ENCODE data around the gene RALGAPA1. TPM values are rescaled to one million over a fixed set of nuclear protein-coding genes. Genes with fewer than 3 reads are reported as not detected.
"Not testable (repeated sequence)": the region's sequence is repeated elsewhere in the genome, so short reads cannot be mapped to it uniquely, and the experiment has no call there.

RALGAPA1 gene
- total RNA-seq, 1 donor from 2014 or later = 31.8 TPM

DNA sequence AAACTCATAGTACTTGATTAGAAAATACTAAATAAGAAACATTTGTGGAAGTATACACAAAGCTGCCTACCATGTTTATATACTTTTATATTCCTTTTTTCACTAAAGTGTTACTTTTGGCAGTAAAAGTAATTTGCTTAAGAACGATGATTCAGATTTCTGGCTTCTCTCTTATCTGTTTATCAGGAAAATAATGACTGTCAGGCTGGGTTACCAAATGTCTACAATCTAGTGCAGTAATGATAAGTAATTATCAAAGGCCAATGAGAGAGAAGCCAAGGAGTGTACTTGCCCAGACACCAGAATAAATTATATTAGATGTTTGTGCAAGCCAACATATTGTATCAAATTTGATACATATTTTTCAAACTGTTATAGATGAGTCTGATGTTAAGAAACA, 113.4 kb downstream of the RALGAPA1 start:
- no peaks in the 10 kb centered on the region for H3K36me3 ChIP-seq
- no peaks in the 10 kb centered on the region for H3K4me1 ChIP-seq
- intact Hi-C loops (cut with micrococcal nuclease) = no loop called here
- H3K27ac ChIP-seq (replicated peaks) = no peak overlapping the region
- H3K27me3 ChIP-seq (ENCODE audit: low read depth) = no peaks in the 10 kb centered on the region
- DNase-seq = no peak
- no peaks in the 10 kb centered on the region for H3K9me3 ChIP-seq (replicated peaks)
- H3K4me3 ChIP-seq = no peak overlapping the region
- TF ChIP-seq, protein P1, sequence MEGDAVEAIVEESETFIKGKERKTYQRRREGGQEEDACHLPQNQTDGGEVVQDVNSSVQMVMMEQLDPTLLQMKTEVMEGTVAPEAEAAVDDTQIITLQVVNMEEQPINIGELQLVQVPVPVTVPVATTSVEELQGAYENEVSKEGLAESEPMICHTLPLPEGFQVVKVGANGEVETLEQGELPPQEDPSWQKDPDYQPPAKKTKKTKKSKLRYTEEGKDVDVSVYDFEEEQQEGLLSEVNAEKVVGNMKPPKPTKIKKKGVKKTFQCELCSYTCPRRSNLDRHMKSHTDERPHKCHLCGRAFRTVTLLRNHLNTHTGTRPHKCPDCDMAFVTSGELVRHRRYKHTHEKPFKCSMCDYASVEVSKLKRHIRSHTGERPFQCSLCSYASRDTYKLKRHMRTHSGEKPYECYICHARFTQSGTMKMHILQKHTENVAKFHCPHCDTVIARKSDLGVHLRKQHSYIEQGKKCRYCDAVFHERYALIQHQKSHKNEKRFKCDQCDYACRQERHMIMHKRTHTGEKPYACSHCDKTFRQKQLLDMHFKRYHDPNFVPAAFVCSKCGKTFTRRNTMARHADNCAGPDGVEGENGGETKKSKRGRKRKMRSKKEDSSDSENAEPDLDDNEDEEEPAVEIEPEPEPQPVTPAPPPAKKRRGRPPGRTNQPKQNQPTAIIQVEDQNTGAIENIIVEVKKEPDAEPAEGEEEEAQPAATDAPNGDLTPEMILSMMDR (IDR thresholded peaks at IDR 0.05; ENCODE audit: borderline replicate concordance) = no peak

DNA sequence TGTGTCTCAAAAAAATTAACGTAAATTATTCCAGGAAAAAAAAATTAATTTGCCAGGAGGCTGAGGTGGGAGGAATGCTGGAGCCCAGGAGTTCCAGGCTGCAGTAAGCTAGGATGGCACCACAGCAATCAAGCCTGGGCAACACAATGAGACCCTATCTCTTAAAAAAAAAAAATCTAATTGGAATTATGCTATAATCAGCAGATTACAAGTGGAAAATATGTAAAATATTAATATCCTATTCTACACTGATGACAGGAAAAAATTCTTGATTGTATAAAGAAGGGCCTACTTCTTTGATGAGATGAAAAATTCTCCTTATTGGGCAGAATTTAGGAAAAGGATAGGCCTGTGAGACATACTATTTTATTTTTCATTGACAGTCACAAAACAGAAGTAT, 114.0 kb downstream of the RALGAPA1 start:
- Histone ChIP-seq H3K27me3 (ENCODE audit: low read depth) (no peaks in the 10 kb centered on the region), H3K36me3 (no peaks in the 10 kb centered on the region), H3K27ac (replicated peaks) (no peak overlapping the region), H3K4me1 (no peaks in the 10 kb centered on the region), H3K4me3 (no peak overlapping the region), H3K9me3 (replicated peaks) (no peaks in the 10 kb centered on the region)
- intact Hi-C loops (cut with micrococcal nuclease) = no loop called here
- TF ChIP-seq, protein P1 (IDR thresholded peaks at IDR 0.05; ENCODE audit: borderline replicate concordance) = no peak
- DNase-seq = no peak

DNA sequence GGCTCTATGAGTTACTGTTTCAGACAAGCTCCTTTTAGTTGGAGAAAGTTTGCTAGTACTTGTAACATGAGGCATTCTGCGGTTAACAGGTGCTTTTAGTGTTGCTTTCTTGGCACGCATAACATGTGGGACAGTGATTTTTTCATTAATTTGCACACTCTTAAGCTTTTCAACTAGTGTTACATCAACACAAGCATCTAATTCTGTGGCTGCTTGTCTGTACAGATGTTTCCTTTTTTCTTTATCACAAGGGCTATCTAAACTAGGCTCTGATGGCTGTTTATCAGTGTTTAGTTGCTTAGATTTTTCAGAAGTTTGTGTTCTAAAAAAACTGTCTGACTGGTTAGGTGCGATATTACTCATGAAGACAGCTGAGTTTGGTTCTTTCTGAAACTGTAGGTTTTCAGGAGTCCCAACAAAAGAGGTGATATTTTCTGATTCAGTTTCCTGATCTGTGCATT, 120.1 kb downstream of the RALGAPA1 start:
- no peaks in the 10 kb centered on the region for H3K4me1 ChIP-seq
- no peaks in the 10 kb centered on the region for H3K27me3 ChIP-seq (ENCODE audit: low read depth)
- TF ChIP-seq, protein P1 (IDR thresholded peaks at IDR 0.05; ENCODE audit: borderline replicate concordance) = no peak
- no peak for DNase-seq
- H3K9me3 ChIP-seq (replicated peaks) = no peaks in the 10 kb centered on the region
- H3K36me3 ChIP-seq = peaks cover 28% of the 10 kb centered on the region
- no peak overlapping the region for H3K4me3 ChIP-seq
- no peak overlapping the region for H3K27ac ChIP-seq (replicated peaks)
- intact Hi-C loops (cut with micrococcal nuclease) = no loop called here

DNA sequence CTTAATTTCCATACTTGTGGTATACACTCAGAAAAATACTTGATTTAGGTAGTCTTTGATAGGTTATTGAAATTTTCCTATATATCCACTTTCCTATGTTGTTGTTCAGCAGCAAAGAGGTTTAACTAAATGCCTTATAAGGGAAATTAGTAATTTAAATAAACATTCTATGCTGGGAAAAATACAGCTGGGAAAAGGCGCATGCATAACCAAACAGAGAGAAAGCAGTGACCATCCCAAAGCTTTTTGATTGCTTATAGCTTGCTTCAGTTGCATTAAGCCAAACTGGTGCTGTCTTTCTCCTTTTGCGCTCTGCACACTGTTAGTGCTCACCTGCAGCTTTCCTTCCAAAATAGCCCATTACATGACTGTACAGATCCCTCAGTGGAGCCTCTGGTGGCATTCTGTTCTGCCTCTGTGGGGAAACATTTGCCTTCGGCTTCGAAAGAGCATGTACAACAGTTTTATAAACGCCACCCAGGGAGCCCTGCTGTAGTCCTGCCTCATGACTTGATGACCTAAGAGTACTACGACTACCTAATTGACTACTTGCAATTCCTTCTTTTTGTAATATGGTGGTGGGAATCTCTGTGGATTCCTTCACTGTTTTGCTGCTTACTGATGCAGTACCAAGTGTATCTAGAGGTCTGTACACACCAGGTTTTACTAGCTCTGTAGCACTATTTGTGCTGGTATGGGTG, 120.8 kb downstream of the RALGAPA1 start:
- Histone ChIP-seq H3K36me3 (peaks cover 36% of the 10 kb centered on the region), H3K4me3 (no peak overlapping the region), H3K9me3 (replicated peaks) (no peaks in the 10 kb centered on the region), H3K4me1 (no peaks in the 10 kb centered on the region), H3K27me3 (ENCODE audit: low read depth) (no peaks in the 10 kb centered on the region), H3K27ac (replicated peaks) (no peak overlapping the region)
- DNase-seq = no peak
- intact Hi-C loops (cut with micrococcal nuclease) = no loop called here
- TF ChIP-seq, protein P1 (IDR thresholded peaks at IDR 0.05; ENCODE audit: borderline replicate concordance) = no peak

DNA sequence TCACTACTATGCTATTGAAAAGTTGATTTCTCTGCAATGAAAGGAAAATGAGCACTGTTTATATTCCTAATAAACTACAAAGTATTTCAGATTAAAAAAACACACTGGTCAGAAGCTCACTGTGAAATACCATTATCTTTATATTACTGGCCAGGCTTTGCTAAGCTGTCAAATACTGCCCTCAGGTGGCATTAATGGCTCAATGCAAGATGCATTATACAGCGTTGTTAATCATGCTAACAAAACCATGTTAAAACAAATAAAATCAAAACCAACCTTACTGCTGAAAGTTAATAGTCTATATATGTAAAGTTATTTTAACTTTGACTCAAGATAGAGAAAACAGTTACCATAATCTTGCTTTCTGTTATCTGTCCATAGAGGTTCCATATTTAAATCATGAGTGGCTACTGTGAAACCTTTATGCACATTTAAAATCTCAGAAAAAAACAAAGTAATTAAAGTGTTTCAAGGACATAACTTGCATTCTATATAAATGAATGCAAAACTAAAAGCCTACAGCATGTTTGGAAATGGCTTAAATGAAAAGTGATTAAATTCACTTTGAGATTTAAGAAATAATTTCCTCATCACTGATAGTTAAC, 121.7 kb downstream of the RALGAPA1 start:
- Histone ChIP-seq H3K9me3 (replicated peaks) (no peaks in the 10 kb centered on the region), H3K27ac (replicated peaks) (no peak overlapping the region), H3K36me3 (peaks cover 44% of the 10 kb centered on the region), H3K4me3 (no peak overlapping the region), H3K27me3 (ENCODE audit: low read depth) (no peaks in the 10 kb centered on the region), H3K4me1 (no peaks in the 10 kb centered on the region)
- intact Hi-C loops (cut with micrococcal nuclease) = no loop called here
- TF ChIP-seq, protein P1 (IDR thresholded peaks at IDR 0.05; ENCODE audit: borderline replicate concordance) = peak; percentile 76
- DNase-seq = no peak

DNA sequence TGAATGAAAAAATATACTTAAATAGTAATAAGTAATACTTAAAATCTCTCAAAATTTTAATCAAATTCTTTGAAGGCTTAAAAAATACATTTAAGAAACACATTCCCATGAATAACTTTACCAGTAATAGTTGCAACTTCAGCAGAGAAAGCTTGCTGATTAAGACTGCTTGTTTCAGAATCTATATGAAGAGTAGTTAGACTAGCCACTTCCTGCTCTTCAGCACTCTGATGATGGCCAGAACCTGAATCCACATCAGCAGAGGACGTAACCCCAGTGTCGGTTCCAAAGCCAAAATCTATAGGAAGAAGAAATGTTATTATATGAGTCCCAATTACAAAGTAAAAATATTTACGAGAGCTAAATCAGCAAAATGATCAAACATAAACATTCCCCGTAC, 125.4 kb downstream of the RALGAPA1 start:
- peaks cover 48% of the 10 kb centered on the region for H3K36me3 ChIP-seq
- H3K27me3 ChIP-seq (ENCODE audit: low read depth); H3K9me3 ChIP-seq (replicated peaks); H3K27ac ChIP-seq (replicated peaks); DNase-seq; H3K4me1 ChIP-seq; intact Hi-C loops (cut with micrococcal nuclease); H3K4me3 ChIP-seq: not testable (repeated sequence)

Data from left ventricle myocardium inferior (tissue), 1 donor.